AG09319 (cell line): ENCODE results near the gene KRTAP4-4.
"Not testable (repeated sequence)": the region's sequence is repeated elsewhere in the genome, so short reads cannot be mapped to it uniquely, and the experiment has no call there.

Source experiments
- DNase-seq: peaks from one replicate; pipeline ENCODE4 v3.0.0-alpha.2; 2010; ENCODE audit warnings: low read depth; ENCODE audit errors: extremely low read depth
- CTCF ChIP-seq: IDR thresholded peaks from 2 replicates; pipeline ENCODE4 v1.5.1; 2011; ENCODE audit warnings: low read depth, mild to moderate bottlenecking, inconsistent platforms, low read length, moderate library complexity

Gene KRTAP4-4

DNA sequence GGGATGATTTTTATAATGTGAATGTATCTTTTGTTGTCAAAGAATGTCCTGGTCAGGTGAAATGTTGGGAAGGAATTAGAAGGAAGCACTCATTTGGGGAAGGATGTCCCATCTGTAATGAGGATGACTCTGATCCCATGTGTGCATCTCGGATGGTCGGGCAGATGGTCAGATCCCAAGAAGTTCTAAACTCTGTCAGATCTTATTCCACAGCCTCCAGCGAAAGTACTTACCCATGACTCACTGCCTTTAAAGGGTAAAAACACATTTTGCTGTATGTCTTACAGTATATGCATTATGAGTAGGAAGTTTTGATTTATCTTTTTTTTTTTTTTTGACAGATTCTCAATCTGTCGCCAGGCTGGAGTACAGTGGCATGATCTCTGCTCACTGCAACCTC lies 41.8 kb downstream of the KRTAP4-4 start:
- DNase-seq: no peak
- no peak for TF ChIP-seq CTCF

DNA sequence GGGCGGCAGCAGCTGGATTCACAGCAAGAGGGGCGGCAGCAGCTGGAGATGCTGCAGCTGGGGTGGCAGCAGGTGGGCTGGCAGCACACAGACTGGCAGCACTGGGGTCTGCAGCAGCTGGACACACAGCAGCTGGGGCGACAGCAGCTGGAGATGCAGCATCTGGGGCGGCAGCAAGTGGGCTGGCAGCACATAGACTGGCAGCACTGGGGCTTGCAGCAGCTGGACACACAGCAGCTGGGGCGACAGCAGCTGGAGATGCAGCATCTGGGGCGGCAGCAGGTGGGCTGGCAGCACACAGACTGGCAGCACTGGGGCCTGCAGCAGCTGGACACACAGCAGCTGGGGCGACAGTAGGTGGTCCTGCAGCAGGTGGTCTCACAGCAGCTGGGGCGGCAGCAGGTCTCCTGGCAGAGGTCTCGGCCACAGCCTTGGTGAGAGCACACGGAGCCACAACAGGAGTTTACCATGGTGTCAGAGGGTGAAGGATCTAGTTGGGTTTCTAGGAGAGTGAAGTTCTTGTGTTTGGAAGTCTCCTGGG lies 42.6 kb downstream of the KRTAP4-4 start, which contains the start of gene KRTAP4-11:
TSS of gene KRTAP4-11 (minus strand) at position 528 of the 541 bp plus-strand sequence. CDS start at position 470, 58 bp downstream.
- not testable (repeated sequence) for DNase-seq

DNA sequence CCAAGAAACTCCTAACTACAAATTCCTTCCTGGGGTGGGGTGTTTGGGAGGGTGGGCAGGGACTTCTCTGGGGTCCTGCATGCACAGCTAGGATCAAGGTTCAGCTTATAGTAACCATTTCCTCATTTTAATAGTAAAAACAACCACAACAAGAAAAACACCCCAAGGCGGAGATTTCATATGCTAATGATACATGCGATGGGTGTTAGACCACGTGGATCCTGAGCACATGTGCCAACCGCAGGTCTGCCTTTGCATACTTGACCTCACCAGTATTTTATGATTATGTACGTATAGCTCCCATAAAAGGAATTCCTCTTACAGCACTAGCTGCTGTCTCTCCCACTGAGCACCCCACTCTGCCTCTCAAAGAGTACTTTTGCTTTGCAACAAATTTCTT lies 44.3 kb downstream of the KRTAP4-4 start:
- no peak for DNase-seq
- no peak for TF ChIP-seq CTCF

GRCh38 chr17:41111151-41111885 lies 49.2 kb downstream of the KRTAP4-4 start:
- no peak for TF ChIP-seq CTCF
- no peak for DNase-seq
